D721Med (cell line): Measurements from ENCODE around the gene PTPRM.

Source experiments
- DNase-seq: peaks from one replicate; pipeline ENCODE4 v3.0.0; 2011; ENCODE audit warnings: low spot score; ENCODE audit not compliant: insufficient read length
- FAIRE-seq: peaks from 2 replicates; lab custom pipeline; 2011; peaks lifted over from hg19 to GRCh38; lab: Jason Lieb, UNC
- TF ChIP-seq, protein P1 (sequence below): IDR thresholded peaks from 2 replicates; pipeline ENCODE4 v1.5.1; 2012; ENCODE audit warnings: mild to moderate bottlenecking, control low read depth; ENCODE audit not compliant: insufficient read depth; ENCODE audit errors: missing control alignments

Gene PTPRM

DNA sequence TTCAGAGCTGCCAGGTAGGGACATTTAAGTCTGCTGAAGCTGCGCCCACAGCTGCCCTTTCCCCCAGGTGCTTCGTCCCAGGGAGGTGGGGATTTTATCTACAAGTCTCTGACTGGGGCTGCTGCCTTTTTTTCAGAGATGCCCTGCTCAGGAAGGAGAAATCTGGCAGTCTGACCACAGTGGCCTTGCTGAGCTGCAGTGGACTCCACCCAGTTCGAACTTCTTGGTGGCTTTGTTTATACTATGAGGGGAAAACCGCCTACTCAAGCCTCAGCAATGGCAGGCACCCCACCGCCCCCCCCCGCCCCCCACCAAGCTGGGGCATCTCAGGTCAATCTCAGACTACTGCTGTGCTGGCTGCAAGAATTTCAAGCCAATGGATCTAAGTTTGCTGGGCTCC lies 584.1 kb downstream of the PTPRM start:
- DNase-seq (no peak), FAIRE-seq (no peak)
- TF ChIP-seq, protein P1, sequence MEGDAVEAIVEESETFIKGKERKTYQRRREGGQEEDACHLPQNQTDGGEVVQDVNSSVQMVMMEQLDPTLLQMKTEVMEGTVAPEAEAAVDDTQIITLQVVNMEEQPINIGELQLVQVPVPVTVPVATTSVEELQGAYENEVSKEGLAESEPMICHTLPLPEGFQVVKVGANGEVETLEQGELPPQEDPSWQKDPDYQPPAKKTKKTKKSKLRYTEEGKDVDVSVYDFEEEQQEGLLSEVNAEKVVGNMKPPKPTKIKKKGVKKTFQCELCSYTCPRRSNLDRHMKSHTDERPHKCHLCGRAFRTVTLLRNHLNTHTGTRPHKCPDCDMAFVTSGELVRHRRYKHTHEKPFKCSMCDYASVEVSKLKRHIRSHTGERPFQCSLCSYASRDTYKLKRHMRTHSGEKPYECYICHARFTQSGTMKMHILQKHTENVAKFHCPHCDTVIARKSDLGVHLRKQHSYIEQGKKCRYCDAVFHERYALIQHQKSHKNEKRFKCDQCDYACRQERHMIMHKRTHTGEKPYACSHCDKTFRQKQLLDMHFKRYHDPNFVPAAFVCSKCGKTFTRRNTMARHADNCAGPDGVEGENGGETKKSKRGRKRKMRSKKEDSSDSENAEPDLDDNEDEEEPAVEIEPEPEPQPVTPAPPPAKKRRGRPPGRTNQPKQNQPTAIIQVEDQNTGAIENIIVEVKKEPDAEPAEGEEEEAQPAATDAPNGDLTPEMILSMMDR = no peak

DNA sequence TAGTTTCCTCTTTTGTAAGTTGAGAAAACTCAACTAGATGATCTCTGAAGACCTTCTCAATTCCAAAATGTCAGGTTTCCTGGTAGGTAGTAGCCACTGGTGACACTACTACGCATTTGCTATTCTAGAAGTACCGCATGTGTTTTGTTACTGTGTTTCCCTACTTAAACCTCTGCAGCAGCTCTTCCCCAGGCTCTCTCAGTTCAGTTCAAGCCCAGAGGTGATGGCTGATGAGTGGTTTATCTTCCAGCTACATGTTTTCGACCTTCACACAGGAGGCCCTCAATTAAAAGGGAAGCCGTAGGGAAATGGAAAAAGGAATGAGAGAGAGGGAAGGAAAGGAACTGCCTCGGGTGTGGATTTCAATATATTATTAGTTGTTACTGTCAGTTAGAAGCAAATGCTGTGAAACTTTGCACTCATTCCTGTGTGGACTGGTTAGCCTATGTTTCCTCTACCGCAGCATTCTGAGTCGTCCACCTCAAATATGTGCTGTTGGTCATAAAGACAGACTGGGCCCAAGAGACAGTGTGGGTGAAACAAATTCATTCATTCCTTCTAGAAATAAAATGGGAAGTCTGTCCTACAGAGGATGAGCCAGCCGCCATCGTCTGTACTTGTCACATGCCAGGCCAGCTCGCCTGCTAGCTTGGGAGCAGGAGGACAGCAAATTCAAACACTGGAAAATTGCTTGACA lies 586.9 kb downstream of the PTPRM start:
- TF ChIP-seq, protein P1 = no peak
- no peak for DNase-seq
- FAIRE-seq = no peak

DNA sequence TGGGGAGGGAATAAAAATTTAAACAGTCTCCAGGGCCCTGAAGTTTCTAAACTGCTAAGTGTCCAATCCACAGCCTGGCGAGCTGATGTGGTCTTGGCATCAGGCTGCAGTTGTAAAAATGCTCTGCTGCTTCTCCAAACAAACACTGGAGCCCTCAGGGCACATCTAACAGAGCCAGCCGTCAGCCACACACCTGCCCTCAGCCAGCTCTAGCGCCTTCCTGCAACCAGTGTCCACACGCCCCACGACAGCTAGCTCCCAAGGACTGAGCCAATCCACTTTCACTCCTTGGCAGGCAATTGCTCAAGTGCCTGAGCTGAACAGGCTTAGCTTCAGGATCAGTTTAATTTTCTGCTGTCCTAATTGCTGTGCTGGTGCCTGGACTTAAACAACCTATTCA lies 595.7 kb downstream of the PTPRM start:
- no peak for DNase-seq
- FAIRE-seq = no peak

DNA sequence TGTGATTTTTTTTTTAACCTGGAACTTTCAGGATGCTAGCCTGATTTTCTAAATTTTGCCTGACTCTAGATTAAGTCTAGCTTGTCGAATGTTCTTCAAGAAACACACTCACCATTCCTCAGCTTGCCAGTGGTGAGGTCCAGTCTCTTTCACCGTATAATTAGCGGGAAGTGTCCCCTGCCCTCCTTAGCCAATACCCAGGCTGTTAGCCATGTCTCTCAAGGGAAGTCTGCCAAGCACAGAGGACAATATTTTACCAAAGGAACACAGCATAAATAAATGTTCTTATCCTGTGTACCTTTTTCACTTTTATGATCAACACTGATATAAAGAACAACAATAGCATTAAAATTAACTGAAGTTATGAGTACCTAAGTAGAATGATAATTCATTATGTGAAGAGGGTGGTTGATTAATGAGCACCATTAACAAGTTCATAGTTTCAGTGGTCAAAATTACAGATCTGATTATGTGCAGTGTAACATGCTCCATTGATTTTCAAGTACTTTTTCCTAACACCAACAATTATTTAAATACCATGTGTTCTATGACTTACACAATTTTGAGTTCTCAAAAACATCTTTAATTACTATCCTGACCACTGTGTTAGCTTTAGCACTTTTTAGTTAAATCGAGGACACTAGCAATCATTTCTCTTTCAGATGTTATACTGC lies 596.3 kb downstream of the PTPRM start:
- no peak for DNase-seq
- TF ChIP-seq, protein P1 = no peak
- FAIRE-seq = no peak

More for the DNA sequence above, 595.7 kb downstream of the PTPRM start:
- TF ChIP-seq, protein P1 = no peak

DNA sequence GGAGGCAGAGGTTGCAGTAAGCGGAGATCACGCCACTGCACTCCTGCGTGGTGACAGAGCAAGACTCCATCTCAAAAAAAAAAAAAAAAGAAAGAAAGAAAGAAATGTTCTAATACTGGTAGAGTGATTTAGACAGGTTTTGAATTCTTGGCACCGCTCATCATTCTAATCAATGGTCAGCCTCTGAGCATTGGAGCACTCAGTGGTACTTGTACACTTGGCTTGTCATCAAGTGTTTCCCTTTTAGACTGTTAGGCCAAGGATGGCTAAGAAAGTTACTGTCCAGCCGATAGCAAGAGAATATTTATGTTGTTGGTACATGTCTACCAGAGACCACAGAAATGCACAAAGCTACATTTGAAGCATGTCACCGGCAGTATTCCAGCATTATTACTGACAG lies 598.0 kb downstream of the PTPRM start:
- FAIRE-seq (no peak), DNase-seq (no peak)
- TF ChIP-seq, protein P1 = no peak

DNA sequence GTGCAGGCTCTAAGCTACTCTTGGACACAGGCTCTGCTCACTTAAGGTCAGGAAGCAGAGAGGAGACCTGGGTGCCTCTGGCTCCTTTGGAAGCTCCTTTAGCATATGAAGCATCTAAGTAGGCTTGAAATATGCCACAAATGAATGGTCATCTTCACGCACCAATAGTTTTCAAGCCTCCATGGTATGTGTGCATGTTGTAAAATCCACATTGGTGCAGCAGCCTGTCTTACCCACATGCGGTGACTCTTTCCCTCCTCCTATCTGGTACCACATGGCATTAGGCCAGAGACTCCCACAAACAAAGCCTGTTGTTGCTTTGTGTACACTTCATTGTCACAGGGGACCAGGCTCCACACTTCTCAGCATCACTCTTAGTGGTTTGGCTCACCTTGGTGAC lies 599.9 kb downstream of the PTPRM start:
- FAIRE-seq = no peak
- DNase-seq = no peak
- TF ChIP-seq, protein P1 = no peak

DNA sequence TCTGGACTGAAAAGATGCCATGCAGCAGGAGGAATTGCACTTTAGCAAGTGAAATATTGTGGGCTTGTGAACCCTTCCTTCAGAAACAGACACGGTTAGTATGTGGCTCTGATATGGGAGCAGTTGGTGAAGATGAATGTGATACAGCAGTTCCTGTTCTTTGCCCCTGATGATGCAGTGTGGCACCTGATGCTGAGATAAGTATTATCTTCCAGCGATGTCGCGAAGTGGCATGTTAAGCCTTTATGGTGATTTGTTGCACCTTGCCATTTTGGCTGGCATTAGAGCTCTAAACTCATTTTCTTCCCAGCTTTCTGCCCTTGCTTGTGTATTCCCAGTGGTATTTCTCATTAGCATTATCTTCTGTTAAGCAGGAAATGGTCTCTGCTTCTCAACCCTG lies 600.6 kb downstream of the PTPRM start:
- TF ChIP-seq, protein P1 = no peak
- FAIRE-seq (no peak), DNase-seq (no peak)
